GM12878 (cell line): ENCODE results near the gene ERVV-1. TPM values are rescaled to one million over a fixed set of nuclear protein-coding genes. Genes with fewer than 3 reads are reported as not detected.

Source experiments
- ATAC-seq: fragments of 200-7000 bp; cut with Tn5 transposase; 3 replicates; pipeline ENCODE4 v1.9.1; 2020; ENCODE audit warnings: mild to moderate bottlenecking, moderate library complexity
- BruUV-seq: library from RNA; stranded (reverse); fragments of 400-500 nt; replicated peaks from 2 replicates; lab custom pipeline; 2021; lab: Mats Ljungman, UMichigan
- CTCF ChIA-PET: fragments of 300-600 bp; sonication (Branson Sonifier 250); formaldehyde crosslinking; extraction: SDS; loops from one replicate; lab custom pipeline; 2021; ENCODE audit warnings: inconsistent platforms; lab: Yijun Ruan, JAX
- POLR2A ChIA-PET: fragments of 350-600 bp; formaldehyde crosslinking; extraction: SDS; loops from one replicate; lab custom pipeline; 2021; ENCODE audit warnings: inconsistent platforms; lab: Charles Lee
- RAD21 ChIA-PET: fragments of 300-600 bp; sonication (Branson Sonifier 250); formaldehyde crosslinking; loops from one replicate; lab custom pipeline; 2023; ENCODE audit warnings: antibody characterized with exemption; ENCODE audit not compliant: unreplicated experiment; lab: Charles Lee
- SMC1A ChIA-PET: fragments of 300-600 bp; sonication (Branson Sonifier 250); formaldehyde crosslinking; loops from one replicate; lab custom pipeline; 2023; ENCODE audit not compliant: unreplicated experiment, uncharacterized antibody; lab: Charles Lee
- DNase-seq: peaks from one replicate; pipeline ENCODE4 v3.0.0-alpha.2; 2011; ENCODE audit warnings: low read depth, low spot score
- FAIRE-seq: peaks from 3 replicates; lab custom pipeline; 2011; peaks lifted over from hg19 to GRCh38; lab: Jason Lieb, UNC
- H2AFZ ChIP-seq: 2 replicates; pipeline ENCODE4 v1.6.0; 2011; ENCODE audit warnings: low read depth, low read length, control low read depth; ENCODE audit not compliant: control insufficient read depth
- H3K27ac ChIP-seq: 2 replicates; pipeline ENCODE4 v1.5.1; 2011; ENCODE audit warnings: control low read depth; ENCODE audit not compliant: control insufficient read depth, insufficient read depth
- H3K27me3 ChIP-seq, 2 experiments: replicated peaks in 1 of 2; 2 replicates each; pipeline versions ENCODE4 v1.6.0 to v1.6.1; 2011; ENCODE audit warnings: low read length in 1 of 2; ENCODE audit not compliant: control insufficient read depth in 2 of 2, insufficient read depth in 2 of 2
- H3K36me3 ChIP-seq, 2 experiments: 2 replicates each; pipeline ENCODE4 v1.5.1; 2011; ENCODE audit warnings: low read length in 1 of 2; ENCODE audit not compliant: control insufficient read depth in 2 of 2, insufficient read depth in 2 of 2
- H3K4me1 ChIP-seq: 2 replicates; pipeline ENCODE4 v1.6.1; 2011; ENCODE audit warnings: mild to moderate bottlenecking, low read length, moderate library complexity, mixed read lengths; ENCODE audit not compliant: control insufficient read depth, insufficient read depth
- H3K4me2 ChIP-seq: 2 replicates; pipeline ENCODE4 v1.6.0; 2011; ENCODE audit warnings: control low read depth; ENCODE audit not compliant: control insufficient read depth, insufficient read depth
- H3K4me3 ChIP-seq: fragments of 200-600 bp; sonication (generic); 2 replicates; pipeline ENCODE4 v1.5.1; 2016
- H3K79me2 ChIP-seq: 2 replicates; pipeline ENCODE4 v1.6.0; 2011; ENCODE audit warnings: low read length; ENCODE audit not compliant: control insufficient read depth, insufficient read depth
- H3K9ac ChIP-seq: 2 replicates; pipeline ENCODE4 v1.8.0; 2011; ENCODE audit warnings: low read length, control low read depth, mixed read lengths; ENCODE audit not compliant: control insufficient read depth, insufficient read depth
- H3K9me3 ChIP-seq: replicated peaks from 3 replicates; pipeline ENCODE4 v1.5.1; 2011; ENCODE audit warnings: mild to moderate bottlenecking, low read length; ENCODE audit not compliant: control insufficient read depth, insufficient read depth
- H4K20me1 ChIP-seq: 2 replicates; pipeline ENCODE4 v1.6.0; 2011; ENCODE audit not compliant: control insufficient read depth, insufficient read depth
- DPF2 ChIP-seq: fragments of 450-650 bp; IDR thresholded peaks from 2 replicates; pipeline ENCODE4 v1.6.1; 2017; ENCODE audit warnings: mild to moderate bottlenecking
- GABPA ChIP-seq: IDR thresholded peaks from 2 replicates; pipeline ENCODE4 v1.6.1; 2014; ENCODE audit warnings: antibody characterized with exemption, low read depth, mild to moderate bottlenecking, inconsistent platforms
- RAD21 ChIP-seq: IDR thresholded peaks from 2 replicates; pipeline ENCODE4 v1.6.1; 2011; ENCODE audit warnings: mild to moderate bottlenecking, low read depth, low read length, moderate library complexity; ENCODE audit not compliant: insufficient read depth
- RFX5 ChIP-seq: IDR thresholded peaks from 2 replicates; pipeline ENCODE4 v1.6.1; 2011; ENCODE audit warnings: low read depth, low read length, improper control_type of control experiment
- RUNX3 ChIP-seq: IDR thresholded peaks from 2 replicates; pipeline ENCODE4 v1.6.1; 2012; ENCODE audit warnings: low read length, inconsistent platforms
- SP1 ChIP-seq: IDR thresholded peaks from one replicate; pipeline ENCODE4 v1.6.1; 2011; ENCODE audit warnings: low read depth, low read length
- TCF3 ChIP-seq: IDR thresholded peaks from 2 replicates; pipeline ENCODE4 v1.6.1; 2012; ENCODE audit warnings: low read depth, mild to moderate bottlenecking, low read length, borderline replicate concordance; ENCODE audit not compliant: insufficient read depth
- ZNF384 ChIP-seq: IDR thresholded peaks from 2 replicates; pipeline ENCODE4 v1.6.1; 2012; ENCODE audit warnings: low read depth, mild to moderate bottlenecking, low read length, improper control_type of control experiment, borderline replicate concordance
- WGBS: methylation state at CpG from one replicate; pipeline ENCODE4 v1.1.6; 2016; ENCODE audit warnings: low lambda C conversion rate; ENCODE audit not compliant: insufficient replicate concordance, insufficient coverage; ENCODE audit errors: missing lambda C conversion rate; 5-methylcytosine and 5-hydroxymethylcytosine counted together
- in situ Hi-C: fragments of 300-500 bp; cut with MboI; formaldehyde crosslinking; loops from 9 replicates; pipeline ENCODE4 v1.14.3; 2018; ENCODE audit warnings: mixed read lengths
- intact Hi-C: fragments of 100-400 bp; cut with micrococcal nuclease; formaldehyde crosslinking; loops from one replicate; pipeline ENCODE4 v1.14.2; 2022; ENCODE audit not compliant: unreplicated experiment
- polyA plus RNA-seq, 11 experiments: library from polyadenylated mRNA; depleted of rRNA in 4 of 11; unstranded in 6 of 11; stranded (reverse) in 5 of 11; fragments of >200 nt; fragmentation: Nextera tagmentation in 4 of 11; fragmentation: Illumina TruSeq in 1 of 11; extraction: Ambion mirVana in 4 of 11; extraction: Trizol in 1 of 11; gene quantifications; 1 replicate in 1 of 11; 2 replicates in 10 of 11; pipeline versions ENCODE4 v1.2.1 to v1.2.3, GENCODE V29; 2011 to 2016; ENCODE audit warnings: inconsistent platforms in 2 of 11, missing spikeins in 2 of 11, low read depth in 1 of 11
- total RNA-seq, 4 experiments: library from RNA; depleted of rRNA in 3 of 4; stranded (reverse); fragments of >200 nt in 3 of 4; fragmentation: Illumina TruSeq in 1 of 4; extraction: Trizol in 1 of 4; gene quantifications; 2 replicates each; pipeline versions ENCODE4 v1.2.1 to v1.2.3, GENCODE V29; 2013 to 2021
- TF ChIP-seq, protein P1 (sequence below): fragments of 150-350 bp; IDR thresholded peaks from 2 replicates; pipeline ENCODE4 v1.6.1; 2016; ENCODE audit warnings: low read depth, low read length
- TF ChIP-seq, protein P2 (sequence below): fragments of 450-650 bp; formaldehyde crosslinking; IDR thresholded peaks from 2 replicates; pipeline ENCODE4 v1.4.0; 2020; ENCODE audit warnings: mild to moderate bottlenecking, moderate library complexity
- TF ChIP-seq, protein P3 (sequence below): fragments of 450-650 bp; IDR thresholded peaks from 2 replicates; pipeline ENCODE4 v1.6.1; 2016; ENCODE audit warnings: mild to moderate bottlenecking
- TF ChIP-seq, protein P4 (sequence below): IDR thresholded peaks from 2 replicates; pipeline ENCODE4 v1.6.1; 2011; ENCODE audit warnings: borderline replicate concordance, low read depth, mild to moderate bottlenecking, moderate library complexity, low read length; ENCODE audit not compliant: insufficient read depth, poor library complexity, severe bottlenecking

Gene ERVV-1
- total and polyA plus RNA-seq, 10 of the 15 experiments (the other 5 are each of a cell fraction or from before 2014, with no cell fraction given): 0.05 TPM; not detected in 9

DNA sequence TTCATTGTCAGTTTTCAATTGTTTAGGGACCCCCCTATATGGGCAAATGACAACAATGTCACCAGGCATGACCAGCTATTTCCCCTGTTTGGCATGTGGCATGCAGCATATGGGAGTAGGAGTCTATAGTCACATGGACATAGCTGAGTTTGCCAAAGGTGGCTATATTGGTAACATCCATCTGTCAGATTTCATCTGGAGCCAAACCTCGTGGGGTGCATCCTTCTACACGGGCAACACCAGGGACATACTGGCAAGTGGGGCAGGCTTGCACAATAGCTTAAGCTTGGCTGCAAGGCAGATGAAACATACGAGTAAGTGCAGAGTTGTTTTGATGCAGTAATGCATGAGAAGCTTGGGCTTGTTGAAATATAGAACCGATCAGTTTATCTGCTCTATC lies 26.5 kb upstream of the ERVV-1 start:
- 24% methylated on average over 4 of the region's 4 CpGs for WGBS
- BruUV-seq: no TSS peak
- Histone ChIP-seq H3K4me1 (no peaks in the 10 kb centered on the region), H4K20me1 (no peaks in the 10 kb centered on the region)
- TF ChIP-seq, protein P1, sequence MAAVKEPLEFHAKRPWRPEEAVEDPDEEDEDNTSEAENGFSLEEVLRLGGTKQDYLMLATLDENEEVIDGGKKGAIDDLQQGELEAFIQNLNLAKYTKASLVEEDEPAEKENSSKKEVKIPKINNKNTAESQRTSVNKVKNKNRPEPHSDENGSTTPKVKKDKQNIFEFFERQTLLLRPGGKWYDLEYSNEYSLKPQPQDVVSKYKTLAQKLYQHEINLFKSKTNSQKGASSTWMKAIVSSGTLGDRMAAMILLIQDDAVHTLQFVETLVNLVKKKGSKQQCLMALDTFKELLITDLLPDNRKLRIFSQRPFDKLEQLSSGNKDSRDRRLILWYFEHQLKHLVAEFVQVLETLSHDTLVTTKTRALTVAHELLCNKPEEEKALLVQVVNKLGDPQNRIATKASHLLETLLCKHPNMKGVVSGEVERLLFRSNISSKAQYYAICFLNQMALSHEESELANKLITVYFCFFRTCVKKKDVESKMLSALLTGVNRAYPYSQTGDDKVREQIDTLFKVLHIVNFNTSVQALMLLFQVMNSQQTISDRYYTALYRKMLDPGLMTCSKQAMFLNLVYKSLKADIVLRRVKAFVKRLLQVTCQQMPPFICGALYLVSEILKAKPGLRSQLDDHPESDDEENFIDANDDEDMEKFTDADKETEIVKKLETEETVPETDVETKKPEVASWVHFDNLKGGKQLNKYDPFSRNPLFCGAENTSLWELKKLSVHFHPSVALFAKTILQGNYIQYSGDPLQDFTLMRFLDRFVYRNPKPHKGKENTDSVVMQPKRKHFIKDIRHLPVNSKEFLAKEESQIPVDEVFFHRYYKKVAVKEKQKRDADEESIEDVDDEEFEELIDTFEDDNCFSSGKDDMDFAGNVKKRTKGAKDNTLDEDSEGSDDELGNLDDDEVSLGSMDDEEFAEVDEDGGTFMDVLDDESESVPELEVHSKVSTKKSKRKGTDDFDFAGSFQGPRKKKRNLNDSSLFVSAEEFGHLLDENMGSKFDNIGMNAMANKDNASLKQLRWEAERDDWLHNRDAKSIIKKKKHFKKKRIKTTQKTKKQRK: no peak
- TF ChIP-seq, protein P2, sequence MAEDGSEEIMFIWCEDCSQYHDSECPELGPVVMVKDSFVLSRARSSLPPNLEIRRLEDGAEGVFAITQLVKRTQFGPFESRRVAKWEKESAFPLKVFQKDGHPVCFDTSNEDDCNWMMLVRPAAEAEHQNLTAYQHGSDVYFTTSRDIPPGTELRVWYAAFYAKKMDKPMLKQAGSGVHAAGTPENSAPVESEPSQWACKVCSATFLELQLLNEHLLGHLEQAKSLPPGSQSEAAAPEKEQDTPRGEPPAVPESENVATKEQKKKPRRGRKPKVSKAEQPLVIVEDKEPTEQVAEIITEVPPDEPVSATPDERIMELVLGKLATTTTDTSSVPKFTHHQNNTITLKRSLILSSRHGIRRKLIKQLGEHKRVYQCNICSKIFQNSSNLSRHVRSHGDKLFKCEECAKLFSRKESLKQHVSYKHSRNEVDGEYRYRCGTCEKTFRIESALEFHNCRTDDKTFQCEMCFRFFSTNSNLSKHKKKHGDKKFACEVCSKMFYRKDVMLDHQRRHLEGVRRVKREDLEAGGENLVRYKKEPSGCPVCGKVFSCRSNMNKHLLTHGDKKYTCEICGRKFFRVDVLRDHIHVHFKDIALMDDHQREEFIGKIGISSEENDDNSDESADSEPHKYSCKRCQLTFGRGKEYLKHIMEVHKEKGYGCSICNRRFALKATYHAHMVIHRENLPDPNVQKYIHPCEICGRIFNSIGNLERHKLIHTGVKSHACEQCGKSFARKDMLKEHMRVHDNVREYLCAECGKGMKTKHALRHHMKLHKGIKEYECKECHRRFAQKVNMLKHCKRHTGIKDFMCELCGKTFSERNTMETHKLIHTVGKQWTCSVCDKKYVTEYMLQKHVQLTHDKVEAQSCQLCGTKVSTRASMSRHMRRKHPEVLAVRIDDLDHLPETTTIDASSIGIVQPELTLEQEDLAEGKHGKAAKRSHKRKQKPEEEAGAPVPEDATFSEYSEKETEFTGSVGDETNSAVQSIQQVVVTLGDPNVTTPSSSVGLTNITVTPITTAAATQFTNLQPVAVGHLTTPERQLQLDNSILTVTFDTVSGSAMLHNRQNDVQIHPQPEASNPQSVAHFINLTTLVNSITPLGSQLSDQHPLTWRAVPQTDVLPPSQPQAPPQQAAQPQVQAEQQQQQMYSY (CRISPR knock-in tag): no peak
- TF ChIP-seq RFX5 (no peak), RUNX3 (no peak), SP1 (no peak), RAD21 (no peak), ZNF384 (no peak), GABPA (no peak), TCF3 (no peak), DPF2 (no peak)
- TF ChIP-seq, protein P3, sequence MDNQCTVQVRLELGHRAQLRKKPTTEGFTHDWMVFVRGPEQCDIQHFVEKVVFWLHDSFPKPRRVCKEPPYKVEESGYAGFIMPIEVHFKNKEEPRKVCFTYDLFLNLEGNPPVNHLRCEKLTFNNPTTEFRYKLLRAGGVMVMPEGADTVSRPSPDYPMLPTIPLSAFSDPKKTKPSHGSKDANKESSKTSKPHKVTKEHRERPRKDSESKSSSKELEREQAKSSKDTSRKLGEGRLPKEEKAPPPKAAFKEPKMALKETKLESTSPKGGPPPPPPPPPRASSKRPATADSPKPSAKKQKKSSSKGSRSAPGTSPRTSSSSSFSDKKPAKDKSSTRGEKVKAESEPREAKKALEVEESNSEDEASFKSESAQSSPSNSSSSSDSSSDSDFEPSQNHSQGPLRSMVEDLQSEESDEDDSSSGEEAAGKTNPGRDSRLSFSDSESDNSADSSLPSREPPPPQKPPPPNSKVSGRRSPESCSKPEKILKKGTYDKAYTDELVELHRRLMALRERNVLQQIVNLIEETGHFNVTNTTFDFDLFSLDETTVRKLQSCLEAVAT: no peak
- TF ChIP-seq, protein P4, sequence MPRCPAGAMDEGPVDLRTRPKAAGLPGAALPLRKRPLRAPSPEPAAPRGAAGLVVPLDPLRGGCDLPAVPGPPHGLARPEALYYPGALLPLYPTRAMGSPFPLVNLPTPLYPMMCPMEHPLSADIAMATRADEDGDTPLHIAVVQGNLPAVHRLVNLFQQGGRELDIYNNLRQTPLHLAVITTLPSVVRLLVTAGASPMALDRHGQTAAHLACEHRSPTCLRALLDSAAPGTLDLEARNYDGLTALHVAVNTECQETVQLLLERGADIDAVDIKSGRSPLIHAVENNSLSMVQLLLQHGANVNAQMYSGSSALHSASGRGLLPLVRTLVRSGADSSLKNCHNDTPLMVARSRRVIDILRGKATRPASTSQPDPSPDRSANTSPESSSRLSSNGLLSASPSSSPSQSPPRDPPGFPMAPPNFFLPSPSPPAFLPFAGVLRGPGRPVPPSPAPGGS: no peak
- TF ChIP-seq, all 136 proteins: peak for 0
- no peaks in the 10 kb centered on the region for H3K27me3 ChIP-seq
- ChIA-PET POLR2A (no interaction called here), SMC1A (no interaction called here), CTCF (no interaction called here), RAD21 (no interaction called here)
- no peaks in the 10 kb centered on the region for H3K79me2 ChIP-seq
- no peak for ATAC-seq
- DNase-seq: no peak
- no peaks in the 10 kb centered on the region; the same call in 2 of the 3 replicates for H3K9me3 ChIP-seq
- FAIRE-seq: no peak
- intact Hi-C loops (no loop called here), in situ Hi-C loops (no loop called here)
- H3K36me3 ChIP-seq: no peaks in the 10 kb centered on the region
- H3K27ac ChIP-seq: no peak overlapping the region
- no peak overlapping the region for H3K4me2 ChIP-seq
- H3K4me3 ChIP-seq: no peak overlapping the region
- H2AFZ ChIP-seq: no peak overlapping the region
- no peak overlapping the region for H3K9ac ChIP-seq
